HEK293 (cell line): ENCODE data around the gene HLF.

Source experiments
- GLIS1 ChIP-seq: fragments of 450-650 bp; formaldehyde crosslinking; IDR thresholded peaks from 2 replicates; pipeline ENCODE4 v1.5.1; 2016; ENCODE audit warnings: missing biosample characterization, missing genetic modification characterization
- REPIN1 ChIP-seq: fragments of 450-650 bp; formaldehyde crosslinking; IDR thresholded peaks from 2 replicates; pipeline ENCODE4 v1.5.1; 2017; ENCODE audit warnings: missing biosample characterization, missing genetic modification characterization, low read depth
- SALL2 ChIP-seq: fragments of 450-650 bp; formaldehyde crosslinking; IDR thresholded peaks from 2 replicates; pipeline ENCODE4 v1.5.0; 2017; ENCODE audit warnings: missing biosample characterization, mild to moderate bottlenecking, missing genetic modification characterization, borderline replicate concordance
- YY1 ChIP-seq: fragments of 450-650 bp; formaldehyde crosslinking; IDR thresholded peaks from 2 replicates; pipeline ENCODE4 v1.5.1; 2018; ENCODE audit warnings: missing biosample characterization, missing genetic modification characterization
- ZNF174 ChIP-seq: fragments of 450-650 bp; formaldehyde crosslinking; IDR thresholded peaks from 2 replicates; pipeline ENCODE4 v1.5.0; 2017; ENCODE audit warnings: missing biosample characterization, mild to moderate bottlenecking, missing genetic modification characterization
- ZNF24 ChIP-seq: fragments of 450-650 bp; formaldehyde crosslinking; IDR thresholded peaks from 2 replicates; pipeline ENCODE4 v1.5.1; 2016; ENCODE audit warnings: missing biosample characterization, missing genetic modification characterization
- ZNF274 ChIP-seq, 2 experiments: fragments of 200-500 bp in 1 of 2; fragments of 450-650 bp in 1 of 2; sonication (Bioruptor generic) in 1 of 2; formaldehyde crosslinking in 1 of 2; IDR thresholded peaks; 2 replicates each; pipeline versions ENCODE4 v1.5.1 to v1.6.1; 2014 to 2016; ENCODE audit warnings: borderline replicate concordance in 1 of 2, inconsistent platforms in 1 of 2, low read length in 1 of 2, missing biosample characterization in 1 of 2, missing genetic modification characterization in 1 of 2
- ZNF324 ChIP-seq: fragments of 450-650 bp; formaldehyde crosslinking; IDR thresholded peaks from 2 replicates; pipeline ENCODE4 v1.5.1; 2016; ENCODE audit warnings: missing biosample characterization, missing genetic modification characterization
- ZNF530 ChIP-seq: fragments of 450-650 bp; formaldehyde crosslinking; IDR thresholded peaks from 2 replicates; pipeline ENCODE4 v1.5.1; 2016; ENCODE audit warnings: low read depth, missing biosample characterization, missing genetic modification characterization
- TF ChIP-seq, protein P1 (sequence below): fragments of 450-650 bp; formaldehyde crosslinking; IDR thresholded peaks from 2 replicates; pipeline ENCODE4 v1.5.1; 2016; ENCODE audit warnings: missing biosample characterization, missing genetic modification characterization
- TF ChIP-seq, protein P2 (sequence below): fragments of 450-650 bp; formaldehyde crosslinking; conservative IDR thresholded peaks from 2 replicates; pipeline ENCODE4 v1.5.1; 2016; ENCODE audit warnings: low read depth, missing biosample characterization, missing genetic modification characterization
- TF ChIP-seq, protein P3 (sequence below): fragments of 450-650 bp; formaldehyde crosslinking; IDR thresholded peaks from 2 replicates; pipeline ENCODE4 v1.5.1; 2016; ENCODE audit warnings: missing biosample characterization, missing genetic modification characterization
- TF ChIP-seq, protein P4 (sequence below): fragments of 450-650 bp; formaldehyde crosslinking; IDR thresholded peaks from 2 replicates; pipeline ENCODE4 v1.5.1; 2016; ENCODE audit warnings: missing biosample characterization, missing genetic modification characterization
- TF ChIP-seq, protein P5 (sequence below): fragments of 450-650 bp; formaldehyde crosslinking; IDR thresholded peaks from 2 replicates; pipeline ENCODE4 v1.5.1; 2016; ENCODE audit warnings: missing biosample characterization, missing genetic modification characterization

DNA sequence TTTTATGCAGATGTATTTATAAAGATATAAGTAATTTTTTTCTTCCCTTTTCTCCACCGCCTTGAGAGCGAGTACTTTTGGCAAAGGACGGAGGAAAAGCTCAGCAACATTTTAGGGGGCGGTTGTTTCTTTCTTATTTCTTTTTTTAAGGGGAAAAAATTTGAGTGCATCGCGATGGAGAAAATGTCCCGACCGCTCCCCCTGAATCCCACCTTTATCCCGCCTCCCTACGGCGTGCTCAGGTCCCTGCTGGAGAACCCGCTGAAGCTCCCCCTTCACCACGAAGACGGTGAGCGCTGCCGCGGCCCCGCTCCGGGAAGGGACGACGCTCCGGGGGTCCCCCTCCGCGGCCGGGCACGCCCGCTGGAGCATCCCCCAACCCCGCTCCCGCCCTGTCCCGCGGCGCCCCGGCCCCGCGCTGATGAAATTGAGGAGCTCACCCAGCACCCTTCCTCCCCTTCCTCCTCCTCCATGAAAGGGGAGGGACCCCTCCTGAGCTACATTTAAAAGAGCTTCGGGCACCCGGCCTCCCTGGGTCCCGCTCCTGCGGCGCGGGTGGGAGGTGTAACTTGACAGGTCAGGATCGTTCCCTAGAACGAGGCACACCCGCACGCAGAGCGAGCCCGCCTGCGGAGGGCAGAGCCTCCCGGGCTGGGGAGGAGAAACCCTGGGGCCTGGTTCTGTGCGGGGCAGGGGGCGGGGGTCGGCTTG lies 706 bp downstream of the HLF start:
- TF ChIP-seq ZNF324 (tag by site-specific recombination) (no peak), ZNF24 (tag by site-specific recombination) (no peak), ZNF530 (no peak), GLIS1 (no peak), YY1 (tag by site-specific recombination) (no peak), REPIN1 (no peak), SALL2 (no peak), ZNF274 (IDR thresholded peaks at IDR 0.05; ENCODE audit: low read length) (no peak), ZNF274 (tag by site-specific recombination; IDR thresholded peaks at IDR 0.05; ENCODE audit: borderline replicate concordance) (no peak), ZNF174 (tag by site-specific recombination) (no peak)
- TF ChIP-seq, protein P1, sequence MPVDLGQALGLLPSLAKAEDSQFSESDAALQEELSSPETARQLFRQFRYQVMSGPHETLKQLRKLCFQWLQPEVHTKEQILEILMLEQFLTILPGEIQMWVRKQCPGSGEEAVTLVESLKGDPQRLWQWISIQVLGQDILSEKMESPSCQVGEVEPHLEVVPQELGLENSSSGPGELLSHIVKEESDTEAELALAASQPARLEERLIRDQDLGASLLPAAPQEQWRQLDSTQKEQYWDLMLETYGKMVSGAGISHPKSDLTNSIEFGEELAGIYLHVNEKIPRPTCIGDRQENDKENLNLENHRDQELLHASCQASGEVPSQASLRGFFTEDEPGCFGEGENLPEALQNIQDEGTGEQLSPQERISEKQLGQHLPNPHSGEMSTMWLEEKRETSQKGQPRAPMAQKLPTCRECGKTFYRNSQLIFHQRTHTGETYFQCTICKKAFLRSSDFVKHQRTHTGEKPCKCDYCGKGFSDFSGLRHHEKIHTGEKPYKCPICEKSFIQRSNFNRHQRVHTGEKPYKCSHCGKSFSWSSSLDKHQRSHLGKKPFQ: no peak
- TF ChIP-seq, protein P2, sequence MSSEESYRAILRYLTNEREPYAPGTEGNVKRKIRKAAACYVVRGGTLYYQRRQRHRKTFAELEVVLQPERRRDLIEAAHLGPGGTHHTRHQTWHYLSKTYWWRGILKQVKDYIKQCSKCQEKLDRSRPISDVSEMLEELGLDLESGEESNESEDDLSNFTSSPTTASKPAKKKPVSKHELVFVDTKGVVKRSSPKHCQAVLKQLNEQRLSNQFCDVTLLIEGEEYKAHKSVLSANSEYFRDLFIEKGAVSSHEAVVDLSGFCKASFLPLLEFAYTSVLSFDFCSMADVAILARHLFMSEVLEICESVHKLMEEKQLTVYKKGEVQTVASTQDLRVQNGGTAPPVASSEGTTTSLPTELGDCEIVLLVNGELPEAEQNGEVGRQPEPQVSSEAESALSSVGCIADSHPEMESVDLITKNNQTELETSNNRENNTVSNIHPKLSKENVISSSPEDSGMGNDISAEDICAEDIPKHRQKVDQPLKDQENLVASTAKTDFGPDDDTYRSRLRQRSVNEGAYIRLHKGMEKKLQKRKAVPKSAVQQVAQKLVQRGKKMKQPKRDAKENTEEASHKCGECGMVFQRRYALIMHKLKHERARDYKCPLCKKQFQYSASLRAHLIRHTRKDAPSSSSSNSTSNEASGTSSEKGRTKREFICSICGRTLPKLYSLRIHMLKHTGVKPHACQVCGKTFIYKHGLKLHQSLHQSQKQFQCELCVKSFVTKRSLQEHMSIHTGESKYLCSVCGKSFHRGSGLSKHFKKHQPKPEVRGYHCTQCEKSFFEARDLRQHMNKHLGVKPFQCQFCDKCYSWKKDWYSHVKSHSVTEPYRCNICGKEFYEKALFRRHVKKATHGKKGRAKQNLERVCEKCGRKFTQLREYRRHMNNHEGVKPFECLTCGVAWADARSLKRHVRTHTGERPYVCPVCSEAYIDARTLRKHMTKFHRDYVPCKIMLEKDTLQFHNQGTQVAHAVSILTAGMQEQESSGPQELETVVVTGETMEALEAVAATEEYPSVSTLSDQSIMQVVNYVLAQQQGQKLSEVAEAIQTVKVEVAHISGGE (tag by site-specific recombination): no peak
- TF ChIP-seq, protein P3, sequence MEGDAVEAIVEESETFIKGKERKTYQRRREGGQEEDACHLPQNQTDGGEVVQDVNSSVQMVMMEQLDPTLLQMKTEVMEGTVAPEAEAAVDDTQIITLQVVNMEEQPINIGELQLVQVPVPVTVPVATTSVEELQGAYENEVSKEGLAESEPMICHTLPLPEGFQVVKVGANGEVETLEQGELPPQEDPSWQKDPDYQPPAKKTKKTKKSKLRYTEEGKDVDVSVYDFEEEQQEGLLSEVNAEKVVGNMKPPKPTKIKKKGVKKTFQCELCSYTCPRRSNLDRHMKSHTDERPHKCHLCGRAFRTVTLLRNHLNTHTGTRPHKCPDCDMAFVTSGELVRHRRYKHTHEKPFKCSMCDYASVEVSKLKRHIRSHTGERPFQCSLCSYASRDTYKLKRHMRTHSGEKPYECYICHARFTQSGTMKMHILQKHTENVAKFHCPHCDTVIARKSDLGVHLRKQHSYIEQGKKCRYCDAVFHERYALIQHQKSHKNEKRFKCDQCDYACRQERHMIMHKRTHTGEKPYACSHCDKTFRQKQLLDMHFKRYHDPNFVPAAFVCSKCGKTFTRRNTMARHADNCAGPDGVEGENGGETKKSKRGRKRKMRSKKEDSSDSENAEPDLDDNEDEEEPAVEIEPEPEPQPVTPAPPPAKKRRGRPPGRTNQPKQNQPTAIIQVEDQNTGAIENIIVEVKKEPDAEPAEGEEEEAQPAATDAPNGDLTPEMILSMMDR: no peak
- TF ChIP-seq, protein P4, sequence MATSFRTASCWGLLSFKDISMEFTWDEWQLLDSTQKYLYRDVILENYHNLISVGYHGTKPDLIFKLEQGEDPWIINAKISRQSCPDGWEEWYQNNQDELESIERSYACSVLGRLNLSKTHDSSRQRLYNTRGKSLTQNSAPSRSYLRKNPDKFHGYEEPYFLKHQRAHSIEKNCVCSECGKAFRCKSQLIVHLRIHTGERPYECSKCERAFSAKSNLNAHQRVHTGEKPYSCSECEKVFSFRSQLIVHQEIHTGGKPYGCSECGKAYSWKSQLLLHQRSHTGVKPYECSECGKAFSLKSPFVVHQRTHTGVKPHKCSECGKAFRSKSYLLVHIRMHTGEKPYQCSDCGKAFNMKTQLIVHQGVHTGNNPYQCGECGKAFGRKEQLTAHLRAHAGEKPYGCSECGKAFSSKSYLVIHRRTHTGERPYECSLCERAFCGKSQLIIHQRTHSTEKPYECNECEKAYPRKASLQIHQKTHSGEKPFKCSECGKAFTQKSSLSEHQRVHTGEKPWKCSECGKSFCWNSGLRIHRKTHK: no peak
- TF ChIP-seq, protein P5, sequence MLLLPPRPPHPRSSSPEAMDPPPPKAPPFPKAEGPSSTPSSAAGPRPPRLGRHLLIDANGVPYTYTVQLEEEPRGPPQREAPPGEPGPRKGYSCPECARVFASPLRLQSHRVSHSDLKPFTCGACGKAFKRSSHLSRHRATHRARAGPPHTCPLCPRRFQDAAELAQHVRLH (tag by site-specific recombination): no peak
